CD4-positive, alpha-beta T cell (primary cell): ENCODE results near the gene COPZ1. TPM values are rescaled to one million over a fixed set of nuclear protein-coding genes. Genes with fewer than 3 reads are reported as not detected.

ENCODE experiments used
- ATAC-seq: fragments of 200-7000 bp; cut with Tn5 transposase; one replicate; pipeline ENCODE4 v1.10.0; 2022; ENCODE audit warnings: mild to moderate bottlenecking; ENCODE audit not compliant: poor library complexity
- CTCF ChIA-PET: fragments of 350-600 bp; sonication (Branson Sonifier 250); formaldehyde crosslinking; loops from one replicate; lab custom pipeline; 2021; ENCODE audit warnings: antibody characterized with exemption, inconsistent platforms; lab: Charles Lee
- POLR2A ChIA-PET: fragments of 350-600 bp; sonication (Branson Sonifier 250); formaldehyde crosslinking; loops from one replicate; lab custom pipeline; 2021; ENCODE audit warnings: antibody characterized with exemption, inconsistent platforms; lab: Charles Lee
- DNase-seq, 14 experiments: peaks; one replicate each; pipeline ENCODE4 v3.0.0-alpha.2; 2013 to 2020; ENCODE audit warnings: mixed read lengths in 2 of 14
- H3K27ac ChIP-seq, 2 donors: one replicate each; pipeline versions ENCODE4 v1.5.1 to v1.7.0; 2013; ENCODE audit warnings: low read length in 2 of 2, low read depth in 1 of 2, mild to moderate bottlenecking in 1 of 2
- H3K27me3 ChIP-seq, 2 experiments: 1 replicate in 1 of 2; 2 replicates in 1 of 2; pipeline versions ENCODE4 v1.6.1 to v1.7.0; 2013; ENCODE audit warnings: low read length in 2 of 2, control low read depth in 1 of 2, mild to moderate bottlenecking in 1 of 2, moderate library complexity in 1 of 2; ENCODE audit not compliant: insufficient read depth in 2 of 2, control insufficient read depth in 1 of 2
- H3K36me3 ChIP-seq: one replicate; pipeline ENCODE4 v1.6.1; 2013; ENCODE audit warnings: low read length, control low read depth; ENCODE audit not compliant: insufficient read depth
- H3K4me1 ChIP-seq: one replicate; pipeline ENCODE4 v1.6.1; 2013; ENCODE audit warnings: low read length, control low read depth; ENCODE audit not compliant: insufficient read depth
- H3K4me3 ChIP-seq: one replicate; pipeline ENCODE4 v1.5.1; 2013; ENCODE audit warnings: mild to moderate bottlenecking, low read length, moderate library complexity
- H3K9me3 ChIP-seq, 2 experiments: 1 replicate in 1 of 2; 2 replicates in 1 of 2; pipeline versions ENCODE4 v1.6.1 to v1.7.0; 2013; ENCODE audit warnings: low read length in 2 of 2, mild to moderate bottlenecking in 2 of 2, control low read depth in 1 of 2, moderate library complexity in 1 of 2; ENCODE audit not compliant: control insufficient read depth in 1 of 2, insufficient read depth in 1 of 2
- H3K27ac Mint-ChIP-seq: one replicate; pipeline ENCODE4 v1.8.0; 2020; ENCODE audit warnings: mixed read lengths
- H3K27me3 Mint-ChIP-seq: one replicate; pipeline ENCODE4 v1.8.0; 2021; ENCODE audit warnings: mixed read lengths
- H3K36me3 Mint-ChIP-seq: one replicate; pipeline ENCODE4 v1.8.0; 2021; ENCODE audit warnings: low read depth, mixed read lengths
- H3K4me1 Mint-ChIP-seq: one replicate; pipeline ENCODE4 v1.8.0; 2021; ENCODE audit warnings: low read depth, mixed read lengths
- H3K4me3 Mint-ChIP-seq: one replicate; pipeline ENCODE4 v1.8.0; 2020; ENCODE audit warnings: mild to moderate bottlenecking, mixed read lengths
- H3K9me3 Mint-ChIP-seq: one replicate; pipeline ENCODE4 v1.8.0; 2020; ENCODE audit warnings: mixed read lengths
- CTCF ChIP-seq: fragments of 200-600 bp; IDR thresholded peaks from one replicate; pipeline ENCODE4 v1.8.0; 2022; ENCODE audit warnings: antibody characterized with exemption, mild to moderate bottlenecking
- intact Hi-C, 2 experiments: fragments of 100-400 bp; cut with DNase I in 1 of 2; cut with micrococcal nuclease in 1 of 2; formaldehyde crosslinking; loops; one replicate each; pipeline versions ENCODE4 v1.15.1 to v1.9.0; 2023 to 2025; cut with DNase I, micrococcal nuclease
- total RNA-seq, 174 experiments: library from RNA in 2 of 174; stranded (reverse) in 2 of 174; gene quantifications; one replicate each; pipeline ENCODE4 v1.2.3 and lab custom pipeline; 2021 to 2026

Gene COPZ1
- total RNA-seq, 2 experiments from 2014 or later: 31.2 to 33.9 TPM

DNA sequence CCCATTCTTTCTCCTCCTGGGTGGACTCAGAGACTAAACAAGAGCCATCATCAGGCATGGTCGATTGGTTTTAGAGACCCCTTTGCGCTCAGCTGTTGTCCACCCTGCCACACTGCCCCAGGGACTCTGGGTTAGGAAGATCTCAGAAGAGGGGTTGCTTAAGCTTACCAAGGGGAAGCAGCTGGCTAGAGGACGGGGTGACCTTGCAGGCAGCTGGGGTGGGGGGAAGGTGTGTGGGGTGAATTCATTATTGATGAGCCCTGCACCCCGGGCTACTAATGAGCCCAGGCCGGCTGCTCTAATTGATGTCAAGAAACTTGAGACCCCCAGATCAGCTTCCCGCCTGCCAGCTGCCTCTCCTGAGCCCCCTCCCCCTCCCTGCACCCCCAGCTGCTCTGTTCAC is 68.3 kb downstream of the COPZ1 start:
- no peaks in the 10 kb centered on the region for H3K9me3 ChIP-seq
- no peaks in the 10 kb centered on the region for H3K27me3 Mint-ChIP-seq
- peaks cover 53% of the 10 kb centered on the region for H3K36me3 Mint-ChIP-seq
- ChIA-PET CTCF (interaction anchor here (1.3 kb wide), 1 partner anchor 11 kb away, joined by 3 read pairs; no protein-coding TSS in a partner anchor), POLR2A (interaction anchor here (0.7 to 2.0 kb wide), 3 partner anchors 34 to 113 kb away, joined by 3 to 6 read pairs (median 3); partner anchors contain the start of genes CBX5 and HNRNPA1)
- H3K4me3 Mint-ChIP-seq: no peak overlapping the region
- H3K4me3 ChIP-seq: no peak overlapping the region
- peak in 1 of 14 experiments; percentile 17 for DNase-seq
- no peaks in the 10 kb centered on the region for H3K27me3 ChIP-seq
- no peak overlapping the region for H3K27ac Mint-ChIP-seq
- H3K36me3 ChIP-seq: peaks cover 46% of the 10 kb centered on the region
- H3K4me1 Mint-ChIP-seq: peaks cover 40% of the 10 kb centered on the region
- intact Hi-C loops: no loop called here
- no peaks in the 10 kb centered on the region for H3K9me3 Mint-ChIP-seq
- peaks cover 46% of the 10 kb centered on the region for H3K4me1 ChIP-seq
- TF ChIP-seq CTCF: no peak
- no peak overlapping the region for H3K27ac ChIP-seq
- no peak for ATAC-seq

GRCh38 chr12:54393743-54394142 is 68.8 kb downstream of the COPZ1 start:
- Mint-ChIP-seq H3K4me3 (peak overlapping the region; percentile 54), H3K4me1 (peaks cover 40% of the 10 kb centered on the region), H3K36me3 (peaks cover 57% of the 10 kb centered on the region), H3K9me3 (no peaks in the 10 kb centered on the region), H3K27ac (peak overlapping the region; percentile 65), H3K27me3 (no peaks in the 10 kb centered on the region)
- Histone ChIP-seq H3K27ac (no peak overlapping the region), H3K4me1 (peaks cover 46% of the 10 kb centered on the region), H3K36me3 (peaks cover 51% of the 10 kb centered on the region), H3K4me3 (no peak overlapping the region), H3K9me3 (no peaks in the 10 kb centered on the region), H3K27me3 (no peaks in the 10 kb centered on the region)
- intact Hi-C loops: no loop called here
- ChIA-PET POLR2A (interaction anchor here (0.7 to 2.0 kb wide), 3 partner anchors 35 to 114 kb away, joined by 3 to 6 read pairs (median 3); partner anchors contain the start of genes CBX5 and HNRNPA1), CTCF (interaction anchor here (1.3 kb wide), 1 partner anchor 10 kb away, joined by 3 read pairs; no protein-coding TSS in a partner anchor)
- DNase-seq (peak in 1 of 14 experiments; percentile 54), ATAC-seq (no peak)
- no peak for TF ChIP-seq CTCF

- H3K9me3 ChIP-seq: no peaks in the 10 kb centered on the region
- DNase-seq (peak in 4 of 14 experiments; percentile 45 to 69 (median 64)), ATAC-seq (no peak)
- Mint-ChIP-seq H3K4me1 (peaks cover 43% of the 10 kb centered on the region), H3K9me3 (no peaks in the 10 kb centered on the region), H3K27ac (peak overlapping the region; percentile 65), H3K36me3 (peaks cover 61% of the 10 kb centered on the region), H3K4me3 (peak overlapping the region; percentile 54), H3K27me3 (no peaks in the 10 kb centered on the region)
- H3K4me1 ChIP-seq: peaks cover 43% of the 10 kb centered on the region
- H3K36me3 ChIP-seq: peaks cover 57% of the 10 kb centered on the region
- ChIA-PET CTCF (interaction anchor here (1.3 kb wide), 1 partner anchor 10 kb away, joined by 3 read pairs; no protein-coding TSS in a partner anchor), POLR2A (interaction anchor here (1.7 kb wide), 1 partner anchor 44 kb away, joined by 3 read pairs; no protein-coding TSS in a partner anchor)
- TF ChIP-seq CTCF: peak; percentile 86
- no peaks in the 10 kb centered on the region for H3K27me3 ChIP-seq
- intact Hi-C loops: no loop called here
- no peak overlapping the region for H3K4me3 ChIP-seq
- H3K27ac ChIP-seq: no peak overlapping the region
These were observed 69.4 kb downstream of the COPZ1 start for GRCh38 chr12:54394281-54394719.
